ENCODE measurements around the gene POLG. TPM values are rescaled to one million over a fixed set of nuclear protein-coding genes. Genes with fewer than 3 reads are reported as not detected.

Gene POLG
- total RNA-seq, 2 experiments from 2014 or later: 80.2 to 93.7 TPM

- CTCF ChIA-PET (ENCODE audit: unreplicated experiment): no interaction called here
- TF ChIP-seq CTCF (conservative IDR thresholded peaks at IDR 0.05; ENCODE audit: low read length) (no peak), EZH2phosphoT487 (IDR thresholded peaks at IDR 0.05; ENCODE audit: borderline replicate concordance, low read depth, low read length) (no peak)
- intact Hi-C loops (cut with micrococcal nuclease; ENCODE audit: unreplicated experiment): no loop called here
- Histone ChIP-seq H3K9me3 (ENCODE audit: low read length) (no peaks in the 10 kb centered on the region), H3K36me3 (ENCODE audit: insufficient read depth, low read length) (peaks cover 99% of the 10 kb centered on the region), H3K4me1 (ENCODE audit: insufficient read depth, low read length, poor library complexity, severe bottlenecking) (peaks cover 32% of the 10 kb centered on the region), H3K27ac (ENCODE audit: low read depth, low read length, poor library complexity, severe bottlenecking) (no peak overlapping the region), H3K79me2 (ENCODE audit: insufficient read depth, low read depth, low read length) (peaks cover 43% of the 10 kb centered on the region), H2AFZ (ENCODE audit: low read length) (no peak overlapping the region), H3K9me2 (ENCODE audit: insufficient read depth, low read length) (no peaks in the 10 kb centered on the region), H3K4me3 (ENCODE audit: low read depth, low read length, poor library complexity, severe bottlenecking) (no peak overlapping the region), H3K4me2 (ENCODE audit: low read length) (no peak overlapping the region), H4K20me1 (ENCODE audit: insufficient read depth, low read length) (peaks cover 25% of the 10 kb centered on the region)
- POLR2A ChIA-PET: interaction anchor here (1.0 to 1.3 kb wide), 2 partner anchors 30 to 55 kb away, joined by 3 to 4 read pairs; no protein-coding TSS in a partner anchor
- BruUV-seq (replicated peaks): no TSS peak
- DNase-seq (ENCODE audit: low spot score): no peak
Observed at GRCh38 chr15:89328398-89329254, 6.0 kb downstream of the POLG start.

GRCh38 chr15:89327113-89327512, 7.5 kb downstream of the POLG start:
- DNase-seq (ENCODE audit: low spot score): no peak
- H3K36me3 ChIP-seq (ENCODE audit: insufficient read depth, low read length): peaks cover 100% of the 10 kb centered on the region
- CTCF ChIA-PET (ENCODE audit: unreplicated experiment): no interaction called here
- H3K27ac ChIP-seq (ENCODE audit: low read depth, low read length, poor library complexity, severe bottlenecking): no peak overlapping the region
- H3K4me1 ChIP-seq (ENCODE audit: insufficient read depth, low read length, poor library complexity, severe bottlenecking): peaks cover 17% of the 10 kb centered on the region
- H3K9me3 ChIP-seq (ENCODE audit: low read length): no peaks in the 10 kb centered on the region
- no peak overlapping the region for H2AFZ ChIP-seq (ENCODE audit: low read length)
- peaks cover 29% of the 10 kb centered on the region for H3K79me2 ChIP-seq (ENCODE audit: insufficient read depth, low read depth, low read length)
- no TSS peak for BruUV-seq (replicated peaks)
- TF ChIP-seq EZH2phosphoT487 (IDR thresholded peaks at IDR 0.05; ENCODE audit: borderline replicate concordance, low read depth, low read length): no peak
- no peak for TF ChIP-seq CTCF (conservative IDR thresholded peaks at IDR 0.05; ENCODE audit: low read length)
- peaks cover 23% of the 10 kb centered on the region for H4K20me1 ChIP-seq (ENCODE audit: insufficient read depth, low read length)
- no peaks in the 10 kb centered on the region for H3K9me2 ChIP-seq (ENCODE audit: insufficient read depth, low read length)
- no peak overlapping the region for H3K4me2 ChIP-seq (ENCODE audit: low read length)
- POLR2A ChIA-PET: no interaction called here
- no peak overlapping the region for H3K4me3 ChIP-seq (ENCODE audit: low read depth, low read length, poor library complexity, severe bottlenecking)
- intact Hi-C loops (cut with micrococcal nuclease; ENCODE audit: unreplicated experiment): no loop called here

GRCh38 chr15:89326316-89326715, 8.3 kb downstream of the POLG start:
- no peaks in the 10 kb centered on the region for H3K9me3 ChIP-seq (ENCODE audit: low read length)
- H3K4me3 ChIP-seq (ENCODE audit: low read depth, low read length, poor library complexity, severe bottlenecking): no peak overlapping the region
- H4K20me1 ChIP-seq (ENCODE audit: insufficient read depth, low read length): peaks cover 15% of the 10 kb centered on the region
- H3K27ac ChIP-seq (ENCODE audit: low read depth, low read length, poor library complexity, severe bottlenecking): peak overlapping the region; percentile 16
- H3K79me2 ChIP-seq (ENCODE audit: insufficient read depth, low read depth, low read length): peaks cover 21% of the 10 kb centered on the region; the same call in 1 of the 2 replicates
- peak; percentile 31 for DNase-seq (ENCODE audit: low spot score)
- intact Hi-C loops (cut with micrococcal nuclease; ENCODE audit: unreplicated experiment): no loop called here
- H3K4me2 ChIP-seq (ENCODE audit: low read length): no peak overlapping the region
- H3K9me2 ChIP-seq (ENCODE audit: insufficient read depth, low read length): no peaks in the 10 kb centered on the region
- ChIA-PET CTCF (ENCODE audit: unreplicated experiment) (no interaction called here), POLR2A (no interaction called here)
- TF ChIP-seq EZH2phosphoT487 (IDR thresholded peaks at IDR 0.05; ENCODE audit: borderline replicate concordance, low read depth, low read length): no peak
- no peak for TF ChIP-seq CTCF (conservative IDR thresholded peaks at IDR 0.05; ENCODE audit: low read length)
- H3K4me1 ChIP-seq (ENCODE audit: insufficient read depth, low read length, poor library complexity, severe bottlenecking): peaks cover 9% of the 10 kb centered on the region
- no TSS peak for BruUV-seq (replicated peaks)
- H3K36me3 ChIP-seq (ENCODE audit: insufficient read depth, low read length): peaks cover 100% of the 10 kb centered on the region
- no peak overlapping the region for H2AFZ ChIP-seq (ENCODE audit: low read length)

All from OCI-LY7 (cell line).